SU-DHL-6 (cell line): ENCODE measurements around the gene SLC8A1.

ENCODE experiments used
- H2AFZ ChIP-seq: fragments of 200-600 bp; sonication (generic); 2 replicates; pipeline ENCODE4 v1.6.1; 2014; ENCODE audit warnings: low read depth, mild to moderate bottlenecking, moderate library complexity, mixed read lengths, antibody characterized with exemption, low read length; ENCODE audit not compliant: severe bottlenecking
- H3F3A ChIP-seq: fragments of 200-600 bp; shearing (Covaris generic); 2 replicates; pipeline ENCODE4 v1.6.0; 2016; ENCODE audit warnings: antibody characterized with exemption, mild to moderate bottlenecking; ENCODE audit not compliant: insufficient read depth
- H3K27ac ChIP-seq: fragments of 200-600 bp; sonication (generic); 2 replicates; pipeline ENCODE4 v1.5.1; 2016; ENCODE audit warnings: low read depth, mild to moderate bottlenecking, low read length, moderate library complexity, mixed read lengths
- H3K27me3 ChIP-seq: fragments of 200-600 bp; sonication (generic), shearing (Covaris generic); 2 replicates; pipeline ENCODE4 v1.6.0; 2014; ENCODE audit warnings: mild to moderate bottlenecking, low read length
- H3K36me3 ChIP-seq: fragments of 200-600 bp; sonication (generic); 2 replicates; pipeline ENCODE4 v1.6.1; 2014; ENCODE audit warnings: mild to moderate bottlenecking, low read length, mixed read lengths
- H3K4me2 ChIP-seq: fragments of 300-600, 200-600 bp; shearing (Covaris generic), sonication (generic); 2 replicates; pipeline ENCODE4 v1.6.0; 2014; ENCODE audit warnings: low read length, low read depth, mild to moderate bottlenecking; ENCODE audit not compliant: poor library complexity, severe bottlenecking
- H3K4me3 ChIP-seq: fragments of 200-600 bp; sonication (generic); 2 replicates; pipeline ENCODE4 v1.5.1; 2014; ENCODE audit warnings: antibody characterized with exemption, low read length, mild to moderate bottlenecking, mixed read lengths; ENCODE audit not compliant: insufficient read depth, poor library complexity, severe bottlenecking
- H3K79me2 ChIP-seq: fragments of 200-600 bp; sonication (generic); 2 replicates; pipeline ENCODE4 v1.6.1; 2014; ENCODE audit warnings: mild to moderate bottlenecking, low read length, moderate library complexity; ENCODE audit not compliant: insufficient read depth
- H3K9ac ChIP-seq: fragments of 200-600 bp; sonication (generic); 2 replicates; pipeline ENCODE4 v1.7.0; 2014; ENCODE audit warnings: mild to moderate bottlenecking, low read length
- H3K9me2 ChIP-seq: fragments of 200-600 bp; sonication (generic); replicated peaks from 2 replicates; pipeline ENCODE4 v1.6.1; 2014; ENCODE audit warnings: low read length; ENCODE audit not compliant: insufficient read depth
- H3K9me3 ChIP-seq: fragments of 200-600 bp; sonication (generic); 2 replicates; pipeline ENCODE4 v1.6.1; 2014; ENCODE audit warnings: low read length, mixed read lengths; ENCODE audit not compliant: insufficient read depth
- H4K20me1 ChIP-seq: fragments of 200-600 bp; sonication (generic); 2 replicates; pipeline ENCODE4 v1.6.1; 2014; ENCODE audit warnings: low read depth, mild to moderate bottlenecking, antibody characterized with exemption, low read length, moderate library complexity, mixed read lengths
- CTCF ChIP-seq: fragments of 200-600 bp; sonication (generic); IDR thresholded peaks from one replicate; pipeline ENCODE4 v1.5.1; 2017; ENCODE audit warnings: antibody characterized with exemption, mild to moderate bottlenecking, low read length, moderate library complexity; ENCODE audit not compliant: insufficient read depth, poor library complexity, severe bottlenecking
- EZH2phosphoT487 ChIP-seq: fragments of 200-600 bp; sonication (generic), shearing (Covaris generic); conservative IDR thresholded peaks from 2 replicates; pipeline ENCODE4 v1.6.1; 2018; ENCODE audit warnings: mild to moderate bottlenecking, antibody characterized with exemption, low read length, moderate library complexity, mixed read lengths

SLC8A1 gene

GRCh38 chr2:40129725-40130124 lies 322.2 kb downstream of the SLC8A1 start:
- H3K27ac ChIP-seq = no peak overlapping the region
- H3K9ac ChIP-seq = no peak overlapping the region
- no peaks in the 10 kb centered on the region for H3K9me2 ChIP-seq
- no peak overlapping the region for H3K4me3 ChIP-seq
- H3F3A ChIP-seq = no peaks in the 10 kb centered on the region
- H4K20me1 ChIP-seq = no peaks in the 10 kb centered on the region
- no peaks in the 10 kb centered on the region for H3K27me3 ChIP-seq
- no peak overlapping the region for H2AFZ ChIP-seq
- H3K4me2 ChIP-seq = no peak overlapping the region
- no peaks in the 10 kb centered on the region for H3K36me3 ChIP-seq
- no peak for TF ChIP-seq EZH2phosphoT487
- no peak for TF ChIP-seq CTCF
- no peaks in the 10 kb centered on the region for H3K79me2 ChIP-seq
- no peaks in the 10 kb centered on the region for H3K9me3 ChIP-seq

GRCh38 chr2:40128796-40129195 lies 323.1 kb downstream of the SLC8A1 start:
- Histone ChIP-seq H3F3A (no peaks in the 10 kb centered on the region), H3K36me3 (no peaks in the 10 kb centered on the region), H3K27me3 (no peaks in the 10 kb centered on the region), H2AFZ (no peak overlapping the region), H3K4me3 (no peak overlapping the region), H4K20me1 (no peaks in the 10 kb centered on the region), H3K27ac (no peak overlapping the region), H3K79me2 (no peaks in the 10 kb centered on the region), H3K9ac (no peak overlapping the region), H3K4me2 (no peak overlapping the region), H3K9me2 (no peaks in the 10 kb centered on the region), H3K9me3 (no peaks in the 10 kb centered on the region)
- TF ChIP-seq CTCF = no peak

- H3K9ac ChIP-seq = no peak overlapping the region
- H3K27ac ChIP-seq = no peak overlapping the region
- no peak overlapping the region for H2AFZ ChIP-seq
- H3F3A ChIP-seq = no peaks in the 10 kb centered on the region
- no peak overlapping the region for H3K4me2 ChIP-seq
- no peaks in the 10 kb centered on the region for H3K79me2 ChIP-seq
- H3K27me3 ChIP-seq = no peaks in the 10 kb centered on the region
- H3K36me3 ChIP-seq = no peaks in the 10 kb centered on the region
- no peaks in the 10 kb centered on the region for H3K9me2 ChIP-seq
- H3K9me3 ChIP-seq = no peaks in the 10 kb centered on the region
- no peak for TF ChIP-seq CTCF
- no peak for TF ChIP-seq EZH2phosphoT487
- H3K4me3 ChIP-seq = no peak overlapping the region
- H4K20me1 ChIP-seq = no peaks in the 10 kb centered on the region
These were observed 323.9 kb downstream of the SLC8A1 start for GRCh38 chr2:40127890-40128557.
